BLaER1 (cell line): ENCODE results near the gene KMT2B.
"Not testable (repeated sequence)": the region's sequence is repeated elsewhere in the genome, so short reads cannot be mapped to it uniquely, and the experiment has no call there.

Experiments
- H3K27ac ChIP-seq: shearing (Covaris generic); formaldehyde crosslinking; 2 replicates; pipeline ENCODE4 v1.8.1; 2022
- H3K27me3 ChIP-seq: shearing (Covaris generic); formaldehyde crosslinking; 2 replicates; pipeline ENCODE4 v1.8.1; 2022
- H3K36me3 ChIP-seq: shearing (Covaris generic); formaldehyde crosslinking; 2 replicates; pipeline ENCODE4 v1.8.1; 2022
- H3K4me1 ChIP-seq: shearing (Covaris generic); formaldehyde crosslinking; 2 replicates; pipeline ENCODE4 v1.8.1; 2022
- H3K4me2 ChIP-seq: shearing (Covaris generic); formaldehyde crosslinking; 2 replicates; pipeline ENCODE4 v1.8.1; 2022
- H3K4me3 ChIP-seq: shearing (Covaris generic); formaldehyde crosslinking; 2 replicates; pipeline ENCODE4 v1.8.1; 2022
- H3K9ac ChIP-seq: shearing (Covaris generic); formaldehyde crosslinking; 2 replicates; pipeline ENCODE4 v1.8.1; 2022
- H3K9me3 ChIP-seq: shearing (Covaris generic); formaldehyde crosslinking; 2 replicates; pipeline ENCODE4 v1.8.1; 2022
- H4K20me1 ChIP-seq: shearing (Covaris generic); formaldehyde crosslinking; 2 replicates; pipeline ENCODE4 v1.8.1; 2022
- Cebpa-rat ChIP-seq: shearing (Covaris generic); IDR thresholded peaks from 2 replicates; pipeline ENCODE4 v1.8.1; 2022

The KMT2B gene

GRCh38 chr19:35716801-35717664 lies 770 bp upstream of the KMT2B start:
- H3K4me1 ChIP-seq: peaks cover 48% of the 10 kb centered on the region
- no peaks in the 10 kb centered on the region for H3K9me3 ChIP-seq
- H3K4me3 ChIP-seq: peak overlapping the region; percentile 76
- peak overlapping the region; percentile 95 for H3K9ac ChIP-seq
- peaks cover 40% of the 10 kb centered on the region for H4K20me1 ChIP-seq
- peaks cover 26% of the 10 kb centered on the region for H3K36me3 ChIP-seq
- peak overlapping the region; percentile 97 for H3K4me2 ChIP-seq
- TF ChIP-seq Cebpa-rat: no peak
- peak overlapping the region; percentile 95 for H3K27ac ChIP-seq
- H3K27me3 ChIP-seq: 0 out of 2 replicates have a peak, but pooled peaks cover 3% of the 10 kb centered on the region

- Histone ChIP-seq H3K36me3 (peaks cover 41% of the 10 kb centered on the region), H3K9ac (peak overlapping the region; percentile 95), H3K4me2 (peak overlapping the region; percentile 89), H3K4me3 (peak overlapping the region; percentile 76), H4K20me1 (peaks cover 54% of the 10 kb centered on the region), H3K9me3 (no peaks in the 10 kb centered on the region), H3K27me3 (0 out of 2 replicates have a peak, but pooled peaks cover 3% of the 10 kb centered on the region), H3K4me1 (peaks cover 33% of the 10 kb centered on the region), H3K27ac (peak overlapping the region; percentile 95)
- no peak for TF ChIP-seq Cebpa-rat
Measured at GRCh38 chr19:35718345-35719041, 690 bp downstream of the KMT2B start.

GRCh38 chr19:35719402-35720162 lies 1.8 kb downstream of the KMT2B start:
- peak overlapping the region; percentile 89 for H3K4me2 ChIP-seq
- H3K36me3 ChIP-seq: peaks cover 52% of the 10 kb centered on the region
- H3K9me3 ChIP-seq: no peaks in the 10 kb centered on the region
- H3K27me3 ChIP-seq: no peaks in the 10 kb centered on the region
- H3K9ac ChIP-seq: peak overlapping the region; percentile 95
- peaks cover 32% of the 10 kb centered on the region for H3K4me1 ChIP-seq
- H4K20me1 ChIP-seq: peaks cover 62% of the 10 kb centered on the region
- TF ChIP-seq Cebpa-rat: no peak
- H3K27ac ChIP-seq: peak overlapping the region; percentile 95; the same call in 1 of the 2 replicates
- peak overlapping the region; percentile 76 for H3K4me3 ChIP-seq

GRCh38 chr19:35720163-35720524 lies 2.3 kb downstream of the KMT2B start:
- no peak for TF ChIP-seq Cebpa-rat
- H3K27me3 ChIP-seq: no peaks in the 10 kb centered on the region
- no peak overlapping the region for H3K4me3 ChIP-seq
- H3K4me2 ChIP-seq: no peak overlapping the region
- H3K9me3 ChIP-seq: no peaks in the 10 kb centered on the region
- peaks cover 65% of the 10 kb centered on the region for H4K20me1 ChIP-seq
- H3K4me1 ChIP-seq: peaks cover 26% of the 10 kb centered on the region
- H3K36me3 ChIP-seq: peaks cover 58% of the 10 kb centered on the region
- peak overlapping the region; percentile 95 for H3K9ac ChIP-seq
- H3K27ac ChIP-seq: no peak overlapping the region

- Histone ChIP-seq H3K4me2 (no peak overlapping the region), H3K36me3 (peaks cover 63% of the 10 kb centered on the region), H3K4me3 (no peak overlapping the region), H3K27ac (no peak overlapping the region), H3K27me3 (no peaks in the 10 kb centered on the region), H3K9ac (no peak overlapping the region), H4K20me1 (peaks cover 67% of the 10 kb centered on the region), H3K9me3 (no peaks in the 10 kb centered on the region), H3K4me1 (peaks cover 21% of the 10 kb centered on the region)
- no peak for TF ChIP-seq Cebpa-rat
Measured at GRCh38 chr19:35720648-35721047, 2.8 kb downstream of the KMT2B start.

- no peak for TF ChIP-seq Cebpa-rat
- Histone ChIP-seq H3K36me3 (peaks cover 70% of the 10 kb centered on the region), H3K27ac (no peak overlapping the region), H3K4me2 (no peak overlapping the region), H4K20me1 (peaks cover 67% of the 10 kb centered on the region), H3K4me3 (no peak overlapping the region), H3K9ac (no peak overlapping the region), H3K27me3 (no peaks in the 10 kb centered on the region), H3K9me3 (no peaks in the 10 kb centered on the region), H3K4me1 (peaks cover 14% of the 10 kb centered on the region)
Measured at GRCh38 chr19:35721374-35721773, 3.6 kb downstream of the KMT2B start.

- H3K36me3 ChIP-seq: peaks cover 81% of the 10 kb centered on the region
- H3K9me3 ChIP-seq: no peaks in the 10 kb centered on the region
Measured at GRCh38 chr19:35722461-35722860, 4.7 kb downstream of the KMT2B start.

GRCh38 chr19:35722897-35723296 lies 5.1 kb downstream of the KMT2B start:
- H3K36me3 ChIP-seq: peaks cover 85% of the 10 kb centered on the region
- no peaks in the 10 kb centered on the region for H3K27me3 ChIP-seq
- no peak for TF ChIP-seq Cebpa-rat
- H4K20me1 ChIP-seq: peaks cover 76% of the 10 kb centered on the region
- H3K4me2 ChIP-seq: no peak overlapping the region
- H3K27ac ChIP-seq: no peak overlapping the region
- no peak overlapping the region for H3K9ac ChIP-seq
- H3K4me3 ChIP-seq: no peak overlapping the region
- no peaks in the 10 kb centered on the region for H3K9me3 ChIP-seq
- H3K4me1 ChIP-seq: peaks cover 14% of the 10 kb centered on the region

More at GRCh38 chr19:35722461-35722860, 4.7 kb downstream of the KMT2B start:
- Histone ChIP-seq H3K4me1 (peaks cover 14% of the 10 kb centered on the region), H3K9ac (no peak overlapping the region), H3K27ac (no peak overlapping the region), H3K27me3 (no peaks in the 10 kb centered on the region), H3K4me3 (no peak overlapping the region), H3K4me2 (no peak overlapping the region), H4K20me1 (peaks cover 72% of the 10 kb centered on the region)
- no peak for TF ChIP-seq Cebpa-rat

GRCh38 chr19:35723671-35724070 lies 5.9 kb downstream of the KMT2B start:
- Histone ChIP-seq H3K4me2 (no peak overlapping the region), H3K36me3 (peaks cover 93% of the 10 kb centered on the region), H3K27ac (no peak overlapping the region), H3K9ac (no peak overlapping the region), H3K27me3 (no peaks in the 10 kb centered on the region), H3K9me3 (no peaks in the 10 kb centered on the region), H3K4me3 (no peak overlapping the region), H3K4me1 (peaks cover 13% of the 10 kb centered on the region), H4K20me1 (peaks cover 79% of the 10 kb centered on the region)
- no peak for TF ChIP-seq Cebpa-rat

GRCh38 chr19:35724132-35724531 lies 6.3 kb downstream of the KMT2B start:
- Histone ChIP-seq H4K20me1 (peaks cover 79% of the 10 kb centered on the region), H3K36me3 (peaks cover 97% of the 10 kb centered on the region)
- H3K4me3 ChIP-seq, H3K27me3 ChIP-seq, H3K4me1 ChIP-seq, H3K9me3 ChIP-seq, H3K9ac ChIP-seq, H3K4me2 ChIP-seq, H3K27ac ChIP-seq: not testable (repeated sequence)
